Activated CD4-positive, CD25-positive, alpha-beta regulatory T cell treated with anti-CD3 and anti-CD28 coated beads, Interleukin-2, amount 50 U/mL, for 24 hours (primary cell): ENCODE data around the gene HHAT.
A peak's percentile ranks its signal among the peaks of the same experiment; 100 is the strongest.

Experiments used
- ATAC-seq, 2 donors: fragments of 150-1000 bp; cut with Tn5 transposase; one replicate each; pipeline ENCODE4 v1.10.0; 2021; ENCODE audit warnings: mild to moderate bottlenecking in 1 of 2, moderate library complexity in 1 of 2

HHAT gene

GRCh38 chr1:210691039-210691610 is 362.4 kb downstream of the HHAT start:
- ATAC-seq = no peak

GRCh38 chr1:210692796-210693195 is 364.1 kb downstream of the HHAT start:
- no peak for ATAC-seq

DNA sequence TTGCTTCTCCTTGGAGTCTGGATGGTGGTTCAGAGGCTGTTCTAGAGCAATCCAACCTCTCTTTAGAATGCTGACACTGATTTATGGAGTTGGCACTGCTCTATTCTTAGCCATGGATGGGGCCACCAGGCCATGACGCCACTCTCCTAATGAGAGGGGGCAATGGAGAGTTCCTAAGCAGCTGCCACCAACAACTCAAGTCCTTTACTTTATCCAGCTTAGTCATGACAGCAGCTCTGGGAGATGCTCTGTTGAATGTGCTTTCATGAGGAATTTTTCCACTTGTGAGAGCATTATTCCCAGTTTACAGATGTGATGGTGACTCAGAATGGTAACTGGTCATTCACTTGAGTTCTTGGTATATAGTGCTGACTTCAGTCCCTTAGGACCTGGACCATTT is 366.3 kb downstream of the HHAT start:
- no peak for ATAC-seq

GRCh38 chr1:210696709-210697108 is 368.0 kb downstream of the HHAT start:
- peak; percentile 58 to 67 for ATAC-seq

DNA sequence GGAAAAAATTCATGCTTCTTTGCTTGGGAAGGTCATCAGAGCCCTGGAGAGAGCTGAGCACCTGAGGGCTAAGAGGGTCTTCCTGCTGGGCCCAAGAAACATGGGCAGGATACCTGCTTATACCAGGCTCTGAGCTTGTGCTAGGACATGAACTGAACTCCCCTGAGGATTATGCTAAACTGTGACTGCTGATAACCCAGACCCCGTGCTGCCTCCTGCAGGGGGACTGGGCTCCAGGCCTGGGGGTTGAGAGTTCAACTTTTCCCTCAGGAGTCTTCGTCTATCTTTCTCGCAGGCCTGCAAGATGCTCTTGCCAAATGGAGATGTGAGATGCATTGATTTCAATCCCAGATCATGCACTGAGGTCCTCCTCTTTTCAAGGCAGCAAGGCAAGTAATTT is 368.5 kb downstream of the HHAT start:
- no peak for ATAC-seq

DNA sequence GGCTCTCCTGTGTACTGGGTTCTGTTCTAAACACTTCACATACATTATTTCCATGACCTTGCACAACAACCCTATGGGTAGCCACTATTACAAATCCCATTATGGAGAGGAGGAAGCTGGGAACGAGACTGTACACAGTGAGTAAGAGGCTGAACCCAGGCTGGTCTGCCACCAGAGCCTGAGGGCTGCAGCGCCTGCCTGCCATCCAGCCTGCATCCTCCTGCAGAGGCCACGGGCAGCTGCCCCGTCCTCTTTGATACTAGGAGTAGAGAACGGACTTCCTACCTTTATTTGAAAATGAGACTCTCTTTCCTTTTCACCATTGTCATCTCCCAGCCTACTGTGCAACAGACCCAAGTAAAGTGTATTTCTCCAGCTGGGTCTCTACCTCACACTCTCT is 370.0 kb downstream of the HHAT start:
- ATAC-seq = no peak

DNA sequence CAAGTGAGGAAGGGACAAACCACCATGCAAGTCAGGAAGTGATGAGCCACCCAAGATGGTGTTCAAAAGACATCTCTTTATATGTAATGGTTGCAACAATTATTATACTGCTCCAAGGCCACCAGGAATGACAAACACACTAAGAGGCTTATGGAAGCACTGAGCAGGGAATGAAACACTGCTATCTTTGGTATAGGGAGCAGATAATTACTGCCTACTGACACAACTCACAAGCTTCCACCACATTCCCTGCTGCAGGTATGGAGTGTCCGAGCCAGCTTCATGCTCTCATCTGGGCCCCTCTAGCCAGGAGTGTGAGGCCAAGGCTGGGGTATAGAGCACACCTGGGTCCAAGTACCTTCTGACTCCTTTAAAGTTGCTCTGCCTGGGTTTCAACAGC is 371.4 kb downstream of the HHAT start:
- no peak for ATAC-seq

- ATAC-seq = no peak
Measured at GRCh38 chr1:210700511-210700910, 371.8 kb downstream of the HHAT start.

DNA sequence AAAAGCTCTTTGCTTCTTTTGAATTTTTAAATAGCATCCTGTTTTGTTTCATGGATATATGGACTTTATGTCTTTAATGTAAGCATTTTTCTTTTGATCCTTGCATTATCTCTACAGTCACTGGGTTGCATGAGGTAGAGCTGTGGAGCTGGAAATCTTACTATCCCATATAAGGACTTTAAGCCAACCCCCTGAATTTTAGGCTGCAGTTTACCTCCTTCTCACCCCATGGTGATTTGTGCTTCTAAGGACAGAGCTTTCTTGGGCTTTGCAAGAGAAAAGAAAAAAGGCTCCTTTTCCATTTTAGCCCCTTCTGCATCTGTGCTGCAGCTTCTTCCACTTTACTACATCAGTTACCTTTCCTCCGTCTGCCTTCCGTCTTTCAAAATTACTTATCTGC is 373.8 kb downstream of the HHAT start:
- ATAC-seq = no peak

GRCh38 chr1:210703593-210703992 is 374.9 kb downstream of the HHAT start:
- ATAC-seq = no peak

- ATAC-seq = no peak
Measured at GRCh38 chr1:210705086-210705485, 376.4 kb downstream of the HHAT start.

DNA sequence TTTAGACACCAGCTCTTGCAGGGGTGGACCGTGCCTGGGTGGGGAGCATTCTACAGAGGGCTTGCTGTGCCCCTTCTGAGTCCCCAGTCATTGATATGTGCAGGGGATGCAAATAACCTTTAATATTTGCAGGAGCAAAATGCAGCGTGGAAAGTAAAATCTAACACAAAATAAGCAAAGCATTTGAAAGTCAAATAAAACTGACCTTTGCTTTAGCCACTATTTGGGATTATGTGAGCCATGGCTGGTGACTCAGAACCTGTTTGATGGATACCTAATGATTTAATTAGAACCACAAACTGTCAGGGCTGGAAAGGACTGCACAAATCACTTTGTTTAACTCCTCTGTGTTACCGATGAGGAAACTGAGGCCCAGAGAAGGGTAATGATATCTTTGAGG is 377.5 kb downstream of the HHAT start:
- no peak for ATAC-seq

GRCh38 chr1:210707300-210708240 is 378.9 kb downstream of the HHAT start:
- ATAC-seq = no peak

DNA sequence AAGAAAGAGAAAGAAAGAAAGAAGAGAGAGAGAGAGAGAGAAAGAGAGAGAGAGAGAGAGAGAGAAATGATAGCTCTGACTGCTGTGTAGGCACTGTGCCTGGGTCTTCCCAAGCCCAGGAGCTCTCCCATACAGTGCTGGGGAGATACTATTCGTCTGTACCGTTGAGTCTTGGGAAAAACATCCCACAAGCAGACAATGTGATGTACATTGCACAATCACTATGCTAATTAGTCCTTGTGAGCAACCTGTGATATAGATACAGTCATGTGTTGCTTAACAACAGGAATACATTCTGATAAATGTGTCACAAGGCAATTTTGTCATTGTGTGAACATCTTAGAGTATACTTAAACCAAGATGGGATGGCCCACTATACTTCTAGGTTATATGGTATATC is 381.0 kb downstream of the HHAT start:
- ATAC-seq = no peak

GRCh38 chr1:210711825-210712612 is 383.3 kb downstream of the HHAT start:
- ATAC-seq = no peak

DNA sequence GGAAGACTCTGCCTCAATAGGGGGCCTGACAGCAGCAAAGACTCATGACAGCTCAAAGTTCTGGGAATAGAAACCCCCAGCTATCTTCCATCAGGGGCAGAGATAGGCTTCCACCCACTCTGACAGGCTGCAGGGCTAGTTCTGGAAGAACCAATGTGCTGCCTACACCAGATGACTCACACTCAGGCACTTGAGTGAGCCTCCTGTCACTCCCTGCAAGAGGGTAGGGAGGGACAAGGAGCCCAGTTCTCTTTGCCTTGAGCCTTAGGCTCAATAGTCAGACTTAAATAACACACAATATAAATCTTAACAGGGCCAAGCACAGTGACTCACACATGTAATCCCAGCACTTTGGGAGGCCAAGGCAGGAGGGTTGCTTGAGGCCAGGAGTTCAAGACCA is 386.4 kb downstream of the HHAT start:
- ATAC-seq = no peak

DNA sequence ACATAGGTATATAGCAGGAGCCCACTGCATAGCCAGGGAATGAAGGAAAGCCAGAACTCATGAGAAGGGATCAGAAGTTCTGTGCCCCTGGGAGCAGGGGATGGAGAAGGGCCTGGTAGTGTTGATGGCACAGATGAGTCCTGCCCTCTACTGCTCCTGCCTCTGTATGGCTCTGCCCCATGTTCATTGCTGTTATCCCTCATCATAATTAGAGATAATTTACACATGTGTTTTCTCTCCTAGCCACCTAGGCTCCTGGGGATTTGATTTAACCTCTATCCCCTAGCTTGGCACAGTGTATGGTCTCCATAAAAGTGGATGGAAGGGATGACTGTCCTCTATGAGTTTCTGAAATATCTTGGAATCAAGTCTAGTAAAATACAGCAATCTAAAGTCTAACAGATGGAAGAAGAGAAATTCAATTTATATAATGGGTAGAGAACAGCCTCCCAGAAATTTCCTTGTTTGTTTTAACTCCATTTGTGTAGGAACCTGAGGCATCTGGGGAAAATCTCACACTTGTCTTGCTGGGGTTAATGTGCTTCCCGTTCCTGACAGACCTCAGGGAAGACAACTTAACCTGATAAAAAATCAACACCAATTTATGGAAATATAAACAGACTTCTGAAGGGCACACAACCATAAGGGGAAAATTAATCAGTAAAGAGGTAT is 393.8 kb downstream of the HHAT start:
- ATAC-seq = no peak

- no peak for ATAC-seq
Measured at GRCh38 chr1:210723646-210724045, 394.9 kb downstream of the HHAT start.

- ATAC-seq = no peak
Measured at GRCh38 chr1:210724768-210725167, 396.1 kb downstream of the HHAT start.
